Parathyroid adenoma (tissue), 2 donors: ENCODE results near the gene RAB22A.
A peak's percentile ranks its signal among the peaks of the same experiment; 100 is the strongest.

ENCODE experiments used
- H2AFZ ChIP-seq: fragments of 300-600 bp; sonication (generic); one replicate; pipeline ENCODE4 v1.7.0; 2017; ENCODE audit warnings: antibody characterized with exemption, mild to moderate bottlenecking
- H3K27ac ChIP-seq: fragments of 300-600 bp; sonication (generic); one replicate; pipeline ENCODE4 v1.7.0; 2017
- H3K27me3 ChIP-seq: fragments of 300-600 bp; sonication (generic); one replicate; pipeline ENCODE4 v1.7.0; 2017; ENCODE audit warnings: low read length; ENCODE audit not compliant: control insufficient read depth, insufficient read depth
- H3K36me3 ChIP-seq: fragments of 300-600 bp; sonication (generic); one replicate; pipeline ENCODE4 v1.7.0; 2017; ENCODE audit warnings: low read length; ENCODE audit not compliant: control insufficient read depth, insufficient read depth
- H3K4me1 ChIP-seq: fragments of 300-600 bp; sonication (generic); one replicate; pipeline ENCODE4 v1.7.0; 2017; ENCODE audit warnings: control low read depth
- H3K4me2 ChIP-seq: fragments of 300-600 bp; sonication (generic); one replicate; pipeline ENCODE4 v1.7.0; 2017; ENCODE audit warnings: low read length
- H3K4me3 ChIP-seq: fragments of 300-600 bp; sonication (generic); one replicate; pipeline ENCODE4 v1.7.0; 2017; ENCODE audit warnings: low read depth, low read length
- H3K79me2 ChIP-seq: fragments of 300-600 bp; sonication (generic); one replicate; pipeline ENCODE4 v1.7.0; 2017; ENCODE audit warnings: control low read depth
- H3K9ac ChIP-seq: fragments of 300-600 bp; sonication (generic); one replicate; pipeline ENCODE4 v1.7.0; 2017; ENCODE audit warnings: mild to moderate bottlenecking
- H3K9me3 ChIP-seq: fragments of 300-600 bp; sonication (generic); one replicate; pipeline ENCODE4 v1.7.0; 2017; ENCODE audit warnings: low read length; ENCODE audit not compliant: control insufficient read depth
- TF ChIP-seq, protein P1 (sequence below): fragments of 300-600 bp; sonication (generic); IDR thresholded peaks from one replicate; pipeline ENCODE4 v1.7.0; 2017; ENCODE audit warnings: antibody characterized with exemption, mild to moderate bottlenecking
- donor health status: primary hyperparathyroidism.

Gene RAB22A

DNA sequence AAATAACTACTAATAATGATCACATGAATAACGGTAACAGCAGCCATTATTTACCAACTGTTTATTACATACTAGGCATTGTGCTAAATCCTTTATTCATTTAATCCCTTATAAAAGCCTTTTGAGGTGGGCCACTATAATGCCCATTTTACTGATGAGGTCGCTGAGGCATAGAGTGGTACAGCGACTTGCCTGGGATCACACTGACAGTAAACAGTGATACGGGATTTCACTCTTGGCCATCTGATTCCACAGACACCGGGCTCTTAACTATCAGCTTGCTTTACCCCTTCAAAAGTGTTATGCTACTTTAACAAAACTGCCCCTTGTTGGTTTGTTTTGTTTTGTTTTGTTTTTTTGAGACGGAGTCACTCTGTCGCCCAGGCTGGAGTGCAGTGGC, 2.2 kb upstream of the RAB22A start:
- no peaks in the 10 kb centered on the region for H3K4me1 ChIP-seq
- no peaks in the 10 kb centered on the region for H3K9me3 ChIP-seq
- no peak overlapping the region for H3K4me2 ChIP-seq
- H3K27ac ChIP-seq, result no peak overlapping the region
- H3K9ac ChIP-seq, result no peak overlapping the region
- H3K79me2 ChIP-seq, result peaks cover 6% of the 10 kb centered on the region
- TF ChIP-seq, protein P1, sequence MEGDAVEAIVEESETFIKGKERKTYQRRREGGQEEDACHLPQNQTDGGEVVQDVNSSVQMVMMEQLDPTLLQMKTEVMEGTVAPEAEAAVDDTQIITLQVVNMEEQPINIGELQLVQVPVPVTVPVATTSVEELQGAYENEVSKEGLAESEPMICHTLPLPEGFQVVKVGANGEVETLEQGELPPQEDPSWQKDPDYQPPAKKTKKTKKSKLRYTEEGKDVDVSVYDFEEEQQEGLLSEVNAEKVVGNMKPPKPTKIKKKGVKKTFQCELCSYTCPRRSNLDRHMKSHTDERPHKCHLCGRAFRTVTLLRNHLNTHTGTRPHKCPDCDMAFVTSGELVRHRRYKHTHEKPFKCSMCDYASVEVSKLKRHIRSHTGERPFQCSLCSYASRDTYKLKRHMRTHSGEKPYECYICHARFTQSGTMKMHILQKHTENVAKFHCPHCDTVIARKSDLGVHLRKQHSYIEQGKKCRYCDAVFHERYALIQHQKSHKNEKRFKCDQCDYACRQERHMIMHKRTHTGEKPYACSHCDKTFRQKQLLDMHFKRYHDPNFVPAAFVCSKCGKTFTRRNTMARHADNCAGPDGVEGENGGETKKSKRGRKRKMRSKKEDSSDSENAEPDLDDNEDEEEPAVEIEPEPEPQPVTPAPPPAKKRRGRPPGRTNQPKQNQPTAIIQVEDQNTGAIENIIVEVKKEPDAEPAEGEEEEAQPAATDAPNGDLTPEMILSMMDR, result no peak
- H2AFZ ChIP-seq, result no peak overlapping the region
- no peaks in the 10 kb centered on the region for H3K36me3 ChIP-seq
- no peak overlapping the region for H3K4me3 ChIP-seq
- H3K27me3 ChIP-seq, result no peaks in the 10 kb centered on the region

DNA sequence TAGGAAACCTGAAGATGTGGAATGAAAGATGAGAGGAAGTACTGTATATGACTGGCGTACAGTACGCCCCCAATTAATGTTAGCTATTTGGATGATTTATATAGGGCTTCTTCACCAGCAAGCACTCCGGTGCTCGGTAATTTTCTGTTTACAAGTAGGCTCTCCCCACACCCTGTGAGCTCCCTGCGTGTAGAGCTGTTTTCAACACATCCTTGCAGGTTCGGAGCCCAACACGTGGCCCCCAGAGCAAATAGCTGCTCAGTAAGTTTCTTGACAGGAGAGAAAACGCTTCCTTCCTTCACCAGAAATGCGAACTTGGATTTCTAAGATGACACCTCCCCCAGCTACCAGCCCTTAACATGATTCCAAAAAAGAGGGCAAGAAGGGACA, 1.2 kb upstream of the RAB22A start:
- Histone ChIP-seq H3K27ac (peak overlapping the region; percentile 51), H3K9ac (no peak overlapping the region)

DNA sequence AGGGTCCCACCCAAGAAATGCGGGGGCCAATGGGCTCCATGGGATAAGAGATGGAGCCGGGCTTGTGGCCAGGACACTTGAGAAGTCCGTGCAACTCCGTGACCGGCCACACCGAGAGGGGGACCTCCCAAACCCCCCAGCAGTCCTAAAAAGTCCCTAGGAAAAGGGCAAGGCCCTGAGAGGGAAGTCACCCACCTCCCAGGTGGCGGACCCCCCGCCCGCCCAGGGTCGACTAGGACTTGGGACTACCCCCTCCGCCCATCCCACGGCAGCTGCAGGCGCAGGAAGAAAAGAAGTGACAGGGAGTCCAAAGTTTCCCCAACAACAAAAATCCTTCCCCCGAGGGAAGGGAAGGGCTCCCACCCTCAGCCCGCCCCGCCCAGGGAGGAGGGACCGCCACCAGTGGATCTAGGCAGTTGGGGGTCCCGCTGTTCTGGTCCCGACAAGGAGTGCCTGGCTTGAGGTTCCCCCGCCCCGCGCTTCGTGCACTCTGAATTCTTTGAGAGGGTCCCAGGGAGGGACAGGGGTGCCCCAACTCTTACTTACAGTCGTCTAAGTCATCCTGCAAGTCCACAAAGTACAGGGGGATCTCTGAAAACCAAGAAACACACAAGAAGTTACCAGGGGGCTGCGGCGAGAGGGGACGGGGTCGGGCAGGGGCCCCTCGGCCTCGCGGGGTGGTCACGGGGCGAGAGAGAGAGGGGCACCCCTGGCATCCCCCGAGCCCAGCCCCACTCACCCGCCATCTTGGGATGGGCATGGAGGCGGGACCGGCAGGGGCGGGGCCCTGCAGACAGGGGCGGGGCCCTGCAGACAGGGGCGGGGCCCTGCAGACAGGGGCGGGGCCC, 611 bp upstream of the RAB22A start:
- TF ChIP-seq, protein P1, result no peak
- H3K4me1 ChIP-seq, result no peaks in the 10 kb centered on the region
- H3K79me2 ChIP-seq, result peaks cover 17% of the 10 kb centered on the region
- H3K4me3 ChIP-seq, result peak overlapping the region; percentile 58
- no peaks in the 10 kb centered on the region for H3K9me3 ChIP-seq
- peak overlapping the region; percentile 94 for H2AFZ ChIP-seq
- peak overlapping the region; percentile 51 for H3K27ac ChIP-seq
- H3K27me3 ChIP-seq, result no peaks in the 10 kb centered on the region
- peak overlapping the region; percentile 45 for H3K4me2 ChIP-seq
- no peaks in the 10 kb centered on the region for H3K36me3 ChIP-seq
- H3K9ac ChIP-seq, result no peak overlapping the region

More for the DNA sequence above, 1.2 kb upstream of the RAB22A start:
- TF ChIP-seq, protein P1, result no peak
- peaks cover 12% of the 10 kb centered on the region for H3K79me2 ChIP-seq
- no peaks in the 10 kb centered on the region for H3K36me3 ChIP-seq
- no peak overlapping the region for H3K4me3 ChIP-seq
- H3K27me3 ChIP-seq, result no peaks in the 10 kb centered on the region
- H3K4me2 ChIP-seq, result no peak overlapping the region
- H3K4me1 ChIP-seq, result no peaks in the 10 kb centered on the region
- peak overlapping the region; percentile 94 for H2AFZ ChIP-seq
- no peaks in the 10 kb centered on the region for H3K9me3 ChIP-seq

DNA sequence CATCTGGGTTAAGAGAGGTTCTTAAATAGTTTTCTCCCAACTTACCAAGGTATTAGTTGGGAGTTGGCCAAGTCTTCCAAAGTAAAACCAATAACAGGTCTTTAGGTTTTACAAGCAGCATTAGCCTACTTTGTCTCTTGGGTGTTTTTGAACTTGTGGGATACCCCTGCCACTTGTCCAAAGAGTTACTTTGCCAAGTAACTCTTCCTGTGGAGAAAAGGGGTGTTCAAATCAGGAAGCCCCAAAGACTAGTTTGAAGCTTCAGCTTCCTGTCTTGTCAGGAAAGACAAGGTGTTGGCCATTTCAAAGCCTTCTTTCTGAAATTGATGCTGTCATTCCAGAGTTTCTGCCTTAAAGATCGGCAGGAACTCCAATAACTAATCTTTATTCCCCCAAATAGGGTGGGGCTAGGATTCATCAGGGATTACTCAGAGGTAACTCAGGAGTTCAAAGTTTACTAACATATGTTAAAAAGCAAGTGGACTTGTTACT, 822 bp downstream of the RAB22A start:
- Histone ChIP-seq H3K79me2 (peaks cover 29% of the 10 kb centered on the region), H3K9ac (peak overlapping the region; percentile 94), H3K9me3 (no peaks in the 10 kb centered on the region), H2AFZ (peak overlapping the region; percentile 92), H3K36me3 (no peaks in the 10 kb centered on the region), H3K4me2 (peak overlapping the region; percentile 75), H3K27me3 (no peaks in the 10 kb centered on the region), H3K4me3 (peak overlapping the region; percentile 81), H3K4me1 (no peaks in the 10 kb centered on the region), H3K27ac (peak overlapping the region; percentile 61)
- TF ChIP-seq, protein P1, result no peak
